Thoracic aorta (tissue), 2 donors: ENCODE results near the gene PITPNC1. TPM values are rescaled to one million over a fixed set of nuclear protein-coding genes. Genes with fewer than 3 reads are reported as not detected.
A peak's percentile ranks its signal among the peaks of the same experiment; 100 is the strongest.

ENCODE experiments used
- ATAC-seq: fragments of 150-250 bp; one replicate; pipeline ENCODE4 v1.8.0; 2017; ENCODE audit warnings: low read depth; ENCODE audit not compliant: insufficient number of reproducible peaks, low FRiP score
- DNase-seq: peaks from one replicate; pipeline ENCODE4 v3.0.0-alpha.2; 2020; ENCODE audit warnings: low spot score
- H3K27ac ChIP-seq, 2 donors: fragments of 200-600 bp; sonication (generic); 1 replicate in 1 of 2; 2 replicates in 1 of 2; pipeline ENCODE4 v1.5.1; 2016; ENCODE audit warnings: mild to moderate bottlenecking in 2 of 2, moderate library complexity in 2 of 2
- H3K27me3 ChIP-seq: fragments of 200-600 bp; sonication (generic); replicated peaks from 2 replicates; pipeline ENCODE4 v1.6.0; 2016; ENCODE audit warnings: mild to moderate bottlenecking; ENCODE audit not compliant: insufficient read depth
- H3K36me3 ChIP-seq: fragments of 200-600 bp; sonication (generic); one replicate; pipeline ENCODE4 v1.5.1; 2016
- H3K4me1 ChIP-seq, 2 donors: fragments of 200-600 bp; sonication (generic); 1 replicate in 1 of 2; 2 replicates in 1 of 2; pipeline versions ENCODE4 v1.5.1 to v1.6.0; 2016; ENCODE audit warnings: low read depth in 2 of 2, mild to moderate bottlenecking in 1 of 2; ENCODE audit not compliant: control insufficient read depth in 1 of 2
- H3K4me3 ChIP-seq: fragments of 200-600 bp; sonication (generic); 2 replicates; pipeline ENCODE4 v1.5.1; 2016; ENCODE audit warnings: mild to moderate bottlenecking
- H3K9me3 ChIP-seq: fragments of 200-600 bp; sonication (generic); 2 replicates; pipeline ENCODE4 v1.5.1; 2016
- total RNA-seq, 2 donors: library from RNA; depleted of rRNA; stranded (reverse); fragments of >200 nt; gene quantifications; one replicate each; pipeline versions ENCODE4 v1.1.0 to v1.2.3, GENCODE V29; 2016
- TF ChIP-seq, protein P1 (sequence below): fragments of 200-600 bp; sonication (generic); IDR thresholded peaks from one replicate; pipeline ENCODE4 v1.5.1; 2019; ENCODE audit warnings: antibody characterized with exemption

Gene PITPNC1
- total RNA-seq, 2 donors from 2014 or later: 8.4 to 28.8 TPM

GRCh38 chr17:67713169-67713568, 336.1 kb downstream of the PITPNC1 start:
- no peaks in the 10 kb centered on the region for H3K4me1 ChIP-seq
- H3K36me3 ChIP-seq: no peaks in the 10 kb centered on the region
- DNase-seq: no peak
- H3K27ac ChIP-seq: no peak overlapping the region
- no peaks in the 10 kb centered on the region for H3K9me3 ChIP-seq
- no peak overlapping the region for H3K4me3 ChIP-seq
- TF ChIP-seq, protein P1, sequence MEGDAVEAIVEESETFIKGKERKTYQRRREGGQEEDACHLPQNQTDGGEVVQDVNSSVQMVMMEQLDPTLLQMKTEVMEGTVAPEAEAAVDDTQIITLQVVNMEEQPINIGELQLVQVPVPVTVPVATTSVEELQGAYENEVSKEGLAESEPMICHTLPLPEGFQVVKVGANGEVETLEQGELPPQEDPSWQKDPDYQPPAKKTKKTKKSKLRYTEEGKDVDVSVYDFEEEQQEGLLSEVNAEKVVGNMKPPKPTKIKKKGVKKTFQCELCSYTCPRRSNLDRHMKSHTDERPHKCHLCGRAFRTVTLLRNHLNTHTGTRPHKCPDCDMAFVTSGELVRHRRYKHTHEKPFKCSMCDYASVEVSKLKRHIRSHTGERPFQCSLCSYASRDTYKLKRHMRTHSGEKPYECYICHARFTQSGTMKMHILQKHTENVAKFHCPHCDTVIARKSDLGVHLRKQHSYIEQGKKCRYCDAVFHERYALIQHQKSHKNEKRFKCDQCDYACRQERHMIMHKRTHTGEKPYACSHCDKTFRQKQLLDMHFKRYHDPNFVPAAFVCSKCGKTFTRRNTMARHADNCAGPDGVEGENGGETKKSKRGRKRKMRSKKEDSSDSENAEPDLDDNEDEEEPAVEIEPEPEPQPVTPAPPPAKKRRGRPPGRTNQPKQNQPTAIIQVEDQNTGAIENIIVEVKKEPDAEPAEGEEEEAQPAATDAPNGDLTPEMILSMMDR: no peak
- no peak for ATAC-seq
- no peaks in the 10 kb centered on the region for H3K27me3 ChIP-seq

DNA sequence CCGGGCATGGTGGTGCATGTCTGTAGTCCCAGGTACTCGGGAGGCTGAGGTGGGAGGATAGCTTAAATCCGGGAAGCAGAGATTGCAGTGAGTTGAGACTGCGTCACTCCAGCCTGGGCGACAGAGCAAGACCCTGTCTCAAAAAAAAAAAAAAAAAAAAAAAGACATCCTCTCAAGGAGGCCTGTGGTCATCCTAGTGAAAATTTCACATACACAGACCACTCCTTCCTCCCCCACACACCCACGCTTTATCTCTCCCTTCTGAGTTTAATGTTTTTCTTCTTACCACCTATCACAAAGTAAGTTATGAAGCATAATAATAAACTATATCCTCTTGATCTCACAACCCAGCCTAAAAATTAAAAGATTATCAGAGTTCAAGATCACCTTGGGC, 339.3 kb downstream of the PITPNC1 start:
- DNase-seq: no peak
- Histone ChIP-seq H3K27me3 (no peaks in the 10 kb centered on the region), H3K4me1 (peaks cover 11 to 14% of the 10 kb centered on the region in 2 donors), H3K4me3 (no peak overlapping the region), H3K9me3 (no peaks in the 10 kb centered on the region), H3K36me3 (no peaks in the 10 kb centered on the region), H3K27ac (no peak overlapping the region)
- no peak for ATAC-seq
- TF ChIP-seq, protein P1: no peak

DNA sequence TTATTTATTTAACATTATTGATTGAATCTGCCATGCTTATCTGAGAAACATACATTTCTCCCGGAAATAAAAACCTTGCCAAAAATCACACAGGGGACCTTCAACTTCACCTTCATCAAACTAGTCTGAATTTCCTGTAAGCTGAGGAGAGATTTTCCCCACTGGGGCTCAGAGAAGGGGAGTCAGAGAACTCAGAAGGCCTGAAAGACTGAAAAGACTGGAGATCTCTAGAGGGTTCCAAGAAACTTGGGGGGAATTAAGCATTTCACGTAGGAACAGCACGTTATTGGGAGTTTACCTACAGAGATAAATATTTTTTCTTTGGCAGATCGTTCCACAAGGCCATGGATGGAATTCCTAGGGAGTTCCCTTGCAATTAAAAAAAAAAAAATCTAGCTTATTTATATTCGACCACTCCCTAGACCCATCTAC, 340.1 kb downstream of the PITPNC1 start:
- TF ChIP-seq, protein P1: no peak
- Histone ChIP-seq H3K27ac (peak overlapping the region; percentile 66 to 87), H3K27me3 (no peaks in the 10 kb centered on the region), H3K36me3 (peaks cover 7% of the 10 kb centered on the region), H3K4me3 (peak overlapping the region; percentile 88), H3K9me3 (no peaks in the 10 kb centered on the region), H3K4me1 (peaks cover 11 to 14% of the 10 kb centered on the region in 2 donors)
- no peak for DNase-seq
- ATAC-seq: peak; percentile 27

GRCh38 chr17:67717624-67718324, 340.7 kb downstream of the PITPNC1 start, which contains the start of gene NOL11:
Gene NOL11, plus strand, starts transcription at chr17:67717936. Its CDS starts 12 bp downstream, at chr17:67717948.
- DNase-seq: peak; percentile 94

GRCh38 chr17:67718325-67718941, 341.4 kb downstream of the PITPNC1 start:
- ATAC-seq (no peak), DNase-seq (no peak)
- peak overlapping the region; percentile 88 for H3K4me3 ChIP-seq
- no peaks in the 10 kb centered on the region for H3K27me3 ChIP-seq
- H3K4me1 ChIP-seq: peaks cover 11 to 14% of the 10 kb centered on the region in 2 donors
- TF ChIP-seq, protein P1: no peak
- H3K27ac ChIP-seq: peak overlapping the region; percentile 73 to 84
- H3K36me3 ChIP-seq: peaks cover 12% of the 10 kb centered on the region
- H3K9me3 ChIP-seq: no peaks in the 10 kb centered on the region

More at GRCh38 chr17:67717624-67718324, 340.7 kb downstream of the PITPNC1 start, which contains the start of gene NOL11:
- Histone ChIP-seq H3K36me3 (peaks cover 11% of the 10 kb centered on the region), H3K4me1 (peaks cover 11 to 14% of the 10 kb centered on the region in 2 donors), H3K27ac (peak within 1 kb of the TSS; percentile 73 to 87), H3K9me3 (no peaks in the 10 kb centered on the region), H3K27me3 (no peaks in the 10 kb centered on the region), H3K4me3 (peak within 1 kb of the TSS; percentile 88)
- TF ChIP-seq, protein P1: peak; percentile 86
- peak; percentile 98 for ATAC-seq
